ENCODE data around the gene CARMIL1. TPM values are rescaled to one million over a fixed set of nuclear protein-coding genes. Genes with fewer than 3 reads are reported as not detected.

The CARMIL1 gene
- total and polyA plus RNA-seq, 10 of the 15 experiments (the other 5 are each of a cell fraction or from before 2014, with no cell fraction given) = 6.4 to 18.1 (median 10.3) TPM

- Histone ChIP-seq H3K4me1 (ENCODE audit: control insufficient read depth, insufficient read depth, low read length) (peaks cover 8% of the 10 kb centered on the region), H4K20me1 (ENCODE audit: control insufficient read depth, insufficient read depth) (no peaks in the 10 kb centered on the region), H3K4me3 (no peak overlapping the region), H3K27me3 (replicated peaks in 1 of 2; ENCODE audit: control insufficient read depth in 2 of 2, insufficient read depth in 2 of 2, low read length in 1 of 2) (no peaks in the 10 kb centered on the region), H3K9ac (ENCODE audit: control insufficient read depth, insufficient read depth, low read length) (no peak overlapping the region), H3K79me2 (ENCODE audit: control insufficient read depth, insufficient read depth, low read length) (peaks cover 5% of the 10 kb centered on the region), H3K9me3 (replicated peaks; ENCODE audit: control insufficient read depth, insufficient read depth, low read length) (0 out of 3 replicates have a peak, but pooled peaks cover 1% of the 10 kb centered on the region), H3K27ac (ENCODE audit: control insufficient read depth, insufficient read depth) (no peak overlapping the region), H3K36me3 (ENCODE audit: control insufficient read depth in 2 of 2, insufficient read depth in 2 of 2, low read length in 1 of 2) (no peaks in the 10 kb centered on the region; a peak in 1 of 4 replicates), H3K4me2 (ENCODE audit: control insufficient read depth, insufficient read depth) (no peak overlapping the region), H2AFZ (ENCODE audit: control insufficient read depth, low read depth, low read length) (no peak overlapping the region)
- SMC1A ChIA-PET (ENCODE audit: uncharacterized antibody, unreplicated experiment) = interaction anchor here (1.1 to 2.1 kb wide), 3 partner anchors 9 to 116 kb away, joined by 3 to 10 read pairs (median 7); no protein-coding TSS in a partner anchor
- BruUV-seq (replicated peaks) = no TSS peak
- RAD21 ChIA-PET (ENCODE audit: unreplicated experiment) = no interaction called here
- CTCF ChIA-PET = interaction anchor here (1.3 kb wide), 1 partner anchor 110 kb away, joined by 3 read pairs; no protein-coding TSS in a partner anchor
- no peak for DNase-seq (ENCODE audit: low read depth, low spot score)
- intact Hi-C loops (cut with micrococcal nuclease; ENCODE audit: unreplicated experiment) (no loop called here), in situ Hi-C loops (cut with MboI) (no loop called here)
- no peak for FAIRE-seq
- 61% methylated on average over 1 of the region's 1 CpG for WGBS (ENCODE audit: insufficient coverage, insufficient replicate concordance, low lambda C conversion rate, missing lambda C conversion rate)
- POLR2A ChIA-PET = interaction anchor here (1.6 kb wide), 1 partner anchor 9 kb away, joined by 3 read pairs; no protein-coding TSS in a partner anchor
- no peak for ATAC-seq
- TF ChIP-seq DPF2 (IDR thresholded peaks at IDR 0.05) (no peak), SMAD5 (IDR thresholded peaks at IDR 0.05; ENCODE audit: low read depth) (no peak), CUX1 (IDR thresholded peaks at IDR 0.05; ENCODE audit: insufficient replicate concordance, low read depth, low read length) (no peak), SREBF2 (IDR thresholded peaks at IDR 0.05; ENCODE audit: low read length) (no peak), MEF2B (IDR thresholded peaks at IDR 0.05; ENCODE audit: partially characterized antibody, poor library complexity, severe bottlenecking) (no peak), PKNOX1 (IDR thresholded peaks at IDR 0.05) (no peak), SMARCA5 (IDR thresholded peaks at IDR 0.05) (no peak), RUNX3 (IDR thresholded peaks at IDR 0.05; ENCODE audit: low read length) (no peak), CBFB (IDR thresholded peaks at IDR 0.05; ENCODE audit: low read depth) (no peak), RAD21 (IDR thresholded peaks at IDR 0.05; ENCODE audit: insufficient read depth, low read depth, low read length) (no peak), ZNF384 (IDR thresholded peaks at IDR 0.05; ENCODE audit: borderline replicate concordance, low read depth, low read length) (no peak), NFXL1 (IDR thresholded peaks at IDR 0.05; ENCODE audit: borderline replicate concordance) (no peak), PML (IDR thresholded peaks at IDR 0.05; ENCODE audit: low read length) (no peak), RFX5 (IDR thresholded peaks at IDR 0.05; ENCODE audit: low read depth, low read length) (no peak), STAT3 (IDR thresholded peaks at IDR 0.05; ENCODE audit: low read depth, low read length) (no peak), EP300 (IDR thresholded peaks at IDR 0.05; ENCODE audit: borderline replicate concordance in 1 of 2, control insufficient read depth in 1 of 2, low read depth in 2 of 2, low read length in 2 of 2) (no peak), SMAD1 (IDR thresholded peaks at IDR 0.05; ENCODE audit: low read depth, partially characterized antibody) (no peak)
- TF ChIP-seq, protein P1, sequence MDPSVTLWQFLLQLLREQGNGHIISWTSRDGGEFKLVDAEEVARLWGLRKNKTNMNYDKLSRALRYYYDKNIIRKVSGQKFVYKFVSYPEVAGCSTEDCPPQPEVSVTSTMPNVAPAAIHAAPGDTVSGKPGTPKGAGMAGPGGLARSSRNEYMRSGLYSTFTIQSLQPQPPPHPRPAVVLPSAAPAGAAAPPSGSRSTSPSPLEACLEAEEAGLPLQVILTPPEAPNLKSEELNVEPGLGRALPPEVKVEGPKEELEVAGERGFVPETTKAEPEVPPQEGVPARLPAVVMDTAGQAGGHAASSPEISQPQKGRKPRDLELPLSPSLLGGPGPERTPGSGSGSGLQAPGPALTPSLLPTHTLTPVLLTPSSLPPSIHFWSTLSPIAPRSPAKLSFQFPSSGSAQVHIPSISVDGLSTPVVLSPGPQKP (IDR thresholded peaks at IDR 0.05; ENCODE audit: low read depth, low read length) = no peak
Measured at GRCh38 chr6:25375125-25375524, 96.0 kb downstream of the CARMIL1 start.
